NCI-H69 (cell line): ENCODE results near the gene GFAP.

ENCODE experiments used
- DNase-seq: peaks from one replicate; lab custom pipeline; 2025; lab: John Stamatoyannopoulos, UW

Gene GFAP

GRCh38 chr17:44899074-44899782, 16.1 kb downstream of the GFAP start, which contains the start of gene EFTUD2:
Gene EFTUD2 (minus strand): TSS chr17:44899445. CDS start chr17:44894521, 4,924 bp downstream.
- DNase-seq, result peak; percentile 95

DNA sequence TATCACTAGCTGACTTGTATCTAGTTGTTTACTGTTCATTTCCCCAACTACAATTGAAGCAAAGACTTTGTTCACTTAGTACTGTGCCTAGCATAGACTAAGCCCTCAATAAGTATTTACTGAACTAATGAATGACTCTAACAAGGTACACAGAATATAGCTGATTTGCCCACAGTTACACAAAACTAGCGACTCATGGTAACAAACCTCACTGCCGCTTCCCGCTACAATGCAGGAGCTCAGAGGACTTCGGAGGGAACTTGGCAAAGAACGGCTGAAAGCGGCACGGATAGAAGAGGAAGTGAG, 16.6 kb downstream of the GFAP start:
- DNase-seq, result no peak

GRCh38 chr17:44894642-44895041, 20.7 kb downstream of the GFAP start:
- DNase-seq, result no peak

- peak; percentile 98 for DNase-seq
Observed at GRCh38 chr17:44892250-44892649, 23.1 kb downstream of the GFAP start.

GRCh38 chr17:44889003-44889402, 26.3 kb downstream of the GFAP start:
- DNase-seq, result no peak

- no peak for DNase-seq
Observed at GRCh38 chr17:44887971-44888954, 27.0 kb downstream of the GFAP start.

GRCh38 chr17:44887016-44887415, 28.3 kb downstream of the GFAP start:
- no peak for DNase-seq

DNA sequence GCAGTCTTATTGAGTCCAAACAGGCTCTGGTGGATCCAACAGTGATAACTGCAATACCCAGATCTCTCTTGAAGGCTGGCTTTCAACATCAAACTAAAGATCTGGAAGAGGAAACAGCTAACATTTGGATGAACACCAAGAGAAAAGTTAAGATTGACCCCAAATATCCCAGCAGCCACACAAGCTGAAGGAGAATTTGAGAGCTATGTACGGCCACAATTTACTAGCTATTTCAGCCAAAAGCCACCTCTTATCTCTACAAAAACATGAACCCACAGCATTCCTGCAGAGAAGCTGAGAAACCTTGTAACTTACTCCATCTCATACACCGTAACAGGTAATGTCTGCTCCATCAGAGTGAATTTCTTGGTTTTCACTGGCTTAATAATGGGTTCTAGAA, 30.4 kb downstream of the GFAP start:
- no peak for DNase-seq

DNA sequence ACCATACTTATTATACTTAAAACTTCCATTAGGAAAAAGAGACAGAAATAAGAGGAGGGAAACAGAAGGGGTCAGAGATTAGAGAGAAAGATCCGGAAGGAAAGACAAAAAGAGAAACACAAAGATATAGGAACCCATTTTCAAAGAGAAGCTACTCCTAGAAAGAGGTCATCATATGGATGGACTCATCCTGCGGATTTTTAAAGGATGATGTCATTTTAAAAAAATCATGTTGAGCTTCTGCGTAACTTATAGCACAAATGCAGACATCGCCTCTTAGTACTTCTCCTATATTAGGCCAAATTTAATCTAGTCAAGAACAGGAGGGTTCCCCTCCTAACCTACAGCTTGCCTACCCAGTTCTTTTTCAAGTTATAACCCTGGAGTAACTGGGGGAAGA, 34.2 kb downstream of the GFAP start:
- DNase-seq, result no peak

GRCh38 chr17:44880062-44880461, 35.2 kb downstream of the GFAP start:
- DNase-seq, result no peak

DNA sequence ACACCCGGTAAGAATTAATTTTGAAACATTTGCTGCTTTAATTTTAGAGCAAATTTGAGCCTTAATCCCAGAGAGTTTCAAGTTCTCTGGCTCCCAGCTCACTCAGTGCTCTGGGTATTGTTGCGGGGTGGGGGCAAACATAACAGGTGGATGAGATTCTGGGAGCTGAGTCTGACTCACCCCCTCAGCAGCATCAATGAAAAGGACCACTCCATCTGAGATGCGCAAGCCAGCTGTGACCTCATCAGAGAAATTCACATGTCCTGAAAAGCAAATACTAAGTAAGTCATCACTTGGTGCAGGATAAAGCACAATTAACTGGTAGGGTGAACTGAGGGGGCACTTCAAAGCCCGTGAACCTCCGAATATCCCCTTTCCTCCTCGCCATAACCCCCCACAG, 35.9 kb downstream of the GFAP start:
- no peak for DNase-seq

DNA sequence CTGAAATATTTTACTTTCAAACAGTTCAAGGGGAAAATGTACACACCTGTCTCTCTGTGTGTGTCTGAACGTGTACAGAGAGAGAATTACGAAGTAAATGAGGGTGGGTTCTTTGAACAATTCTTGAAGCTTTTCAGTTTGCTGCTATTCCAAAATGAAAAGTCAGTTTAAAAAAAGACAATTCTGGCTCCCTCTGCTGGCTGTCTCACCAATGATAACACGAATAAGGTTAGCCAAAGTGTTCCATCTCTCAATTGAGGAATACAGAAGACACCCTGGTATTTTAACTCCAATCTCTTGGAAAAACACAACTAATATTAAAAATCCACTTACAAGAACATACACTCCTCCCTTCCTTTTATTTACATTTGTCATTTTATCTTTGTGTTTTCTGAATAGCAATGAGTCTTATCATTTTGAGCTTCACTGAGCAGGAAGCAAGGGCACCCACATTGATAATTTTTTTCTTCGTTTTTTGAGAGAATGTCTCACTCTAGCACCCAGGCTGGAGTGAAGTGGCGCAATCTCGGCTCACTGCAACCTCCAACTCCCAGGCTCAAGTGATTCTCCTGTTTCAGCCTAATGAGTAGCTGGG, 36.6 kb downstream of the GFAP start:
- peak; percentile 65 for DNase-seq

DNA sequence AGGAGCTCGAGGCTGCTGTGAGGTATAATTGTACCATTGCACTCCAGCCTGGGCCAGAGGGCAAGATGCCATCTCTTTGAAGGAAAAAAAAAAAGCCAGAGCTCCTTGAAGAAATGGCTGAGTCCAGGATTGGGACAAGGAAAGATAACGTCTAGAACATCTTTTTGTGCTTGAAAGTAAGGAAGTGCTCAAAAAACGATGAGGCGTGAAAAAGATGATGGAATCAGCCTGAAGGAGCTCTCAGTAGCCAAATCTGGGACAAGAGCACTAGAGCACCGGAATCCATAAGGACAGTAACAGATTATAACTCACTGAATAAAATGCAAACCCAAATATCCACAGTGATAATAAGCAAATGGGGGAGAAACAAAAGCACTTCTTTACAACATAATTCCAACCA, 38.2 kb downstream of the GFAP start:
- no peak for DNase-seq

GRCh38 chr17:44875761-44876160, 39.5 kb downstream of the GFAP start:
- DNase-seq, result no peak

DNA sequence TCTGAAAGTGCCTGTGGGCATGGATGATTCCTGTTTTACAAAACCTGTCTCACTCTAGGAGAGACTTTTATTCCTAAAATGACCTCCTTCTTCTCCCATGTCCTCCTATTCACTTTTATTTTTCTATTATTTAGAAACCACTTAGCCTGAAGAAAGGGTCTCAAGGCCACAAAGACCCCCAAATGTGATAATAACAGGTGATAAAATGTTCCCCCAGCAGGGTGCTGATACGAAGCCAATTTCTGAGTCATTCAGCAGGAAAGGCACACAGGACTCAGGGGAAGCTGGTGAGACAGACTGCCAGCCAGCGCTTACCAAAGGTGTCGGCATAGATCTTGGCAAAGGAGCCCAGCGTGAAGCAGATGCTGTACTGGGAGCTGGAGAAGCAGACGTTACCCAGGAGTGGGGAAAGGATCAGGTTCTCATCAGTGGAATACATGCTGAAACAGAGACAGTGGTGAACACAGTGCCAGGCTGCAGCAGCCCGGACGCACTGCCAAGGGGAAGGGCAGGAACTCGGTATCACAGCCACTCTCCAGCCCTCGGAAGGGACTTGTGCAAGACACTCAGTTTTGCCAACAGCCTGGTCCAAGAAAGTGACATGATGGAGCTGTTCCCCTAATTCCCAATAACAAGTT, 43.0 kb downstream of the GFAP start:
- DNase-seq, result peak; percentile 100

DNA sequence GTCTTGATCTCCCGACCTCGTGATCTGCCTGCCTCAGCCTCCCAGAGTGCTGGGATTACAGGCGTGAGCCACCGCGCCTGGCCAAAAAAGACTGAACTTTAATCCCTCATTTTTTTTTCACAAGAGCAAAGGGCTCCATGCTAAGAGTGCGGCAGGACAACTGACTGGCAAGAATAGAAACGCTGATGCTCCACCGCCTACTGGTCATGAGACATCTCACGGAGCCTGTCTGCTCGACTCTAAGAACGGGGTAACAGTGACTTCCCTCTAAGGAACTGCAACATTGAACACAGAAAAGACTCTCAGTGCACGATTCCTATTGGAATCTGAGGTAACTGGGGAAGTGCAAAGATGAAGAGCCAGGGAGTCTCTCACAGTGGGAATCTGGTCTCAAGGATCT, 43.7 kb downstream of the GFAP start:
- no peak for DNase-seq

- no peak for DNase-seq
Observed at GRCh38 chr17:44867841-44868240, 47.5 kb downstream of the GFAP start.

- DNase-seq, result no peak
Observed at GRCh38 chr17:44865931-44866330, 49.4 kb downstream of the GFAP start.

GRCh38 chr17:44865231-44865660, 50.1 kb downstream of the GFAP start:
- peak; percentile 83 for DNase-seq

DNA sequence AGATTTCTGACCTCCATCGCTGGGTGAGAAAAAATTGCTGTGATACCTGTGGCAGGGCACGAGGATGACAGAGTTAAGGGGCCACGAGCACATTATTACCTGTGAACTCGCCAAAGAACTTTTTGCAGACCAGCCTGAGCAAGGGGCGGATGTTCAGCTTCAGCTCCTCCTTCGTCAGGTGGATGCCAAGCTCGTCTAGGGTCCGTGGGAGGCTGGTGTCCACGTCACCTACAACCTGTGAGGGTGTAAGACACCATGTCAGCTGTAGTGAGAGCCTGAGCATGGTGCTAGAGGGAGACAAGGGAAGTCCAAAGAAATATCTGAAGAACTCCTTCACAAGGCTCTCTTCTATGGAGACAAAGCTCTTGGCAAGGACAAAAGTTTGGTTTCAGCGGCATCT, 50.5 kb downstream of the GFAP start:
- DNase-seq, result no peak

- DNase-seq, result no peak
Observed at GRCh38 chr17:44863061-44863918, 52.0 kb downstream of the GFAP start.
